ENCODE measurements around the gene KCNK15.

DNA sequence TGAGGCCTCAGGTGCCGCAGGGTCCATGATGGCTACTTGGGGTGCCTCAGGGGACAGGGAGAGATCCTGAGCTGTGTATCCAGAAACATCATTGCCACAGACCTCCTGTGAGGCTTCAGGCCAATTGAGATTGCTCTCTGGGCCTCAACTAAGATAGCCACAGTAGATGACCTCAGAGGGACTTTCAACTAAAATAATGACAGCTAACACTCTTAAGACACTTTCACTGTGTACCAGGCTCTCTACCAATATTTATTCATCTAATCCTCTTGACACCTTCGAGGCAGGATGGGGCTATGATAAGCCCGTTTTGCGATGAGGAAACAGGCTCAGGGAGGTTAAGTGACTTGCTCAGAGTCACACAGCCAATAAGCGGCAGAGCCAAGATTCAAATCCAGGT lies 54.0 kb downstream of the KCNK15 start:
- TF ChIP-seq, protein P1, sequence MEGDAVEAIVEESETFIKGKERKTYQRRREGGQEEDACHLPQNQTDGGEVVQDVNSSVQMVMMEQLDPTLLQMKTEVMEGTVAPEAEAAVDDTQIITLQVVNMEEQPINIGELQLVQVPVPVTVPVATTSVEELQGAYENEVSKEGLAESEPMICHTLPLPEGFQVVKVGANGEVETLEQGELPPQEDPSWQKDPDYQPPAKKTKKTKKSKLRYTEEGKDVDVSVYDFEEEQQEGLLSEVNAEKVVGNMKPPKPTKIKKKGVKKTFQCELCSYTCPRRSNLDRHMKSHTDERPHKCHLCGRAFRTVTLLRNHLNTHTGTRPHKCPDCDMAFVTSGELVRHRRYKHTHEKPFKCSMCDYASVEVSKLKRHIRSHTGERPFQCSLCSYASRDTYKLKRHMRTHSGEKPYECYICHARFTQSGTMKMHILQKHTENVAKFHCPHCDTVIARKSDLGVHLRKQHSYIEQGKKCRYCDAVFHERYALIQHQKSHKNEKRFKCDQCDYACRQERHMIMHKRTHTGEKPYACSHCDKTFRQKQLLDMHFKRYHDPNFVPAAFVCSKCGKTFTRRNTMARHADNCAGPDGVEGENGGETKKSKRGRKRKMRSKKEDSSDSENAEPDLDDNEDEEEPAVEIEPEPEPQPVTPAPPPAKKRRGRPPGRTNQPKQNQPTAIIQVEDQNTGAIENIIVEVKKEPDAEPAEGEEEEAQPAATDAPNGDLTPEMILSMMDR (IDR thresholded peaks at IDR 0.05 in 8 of 11, conservative IDR thresholded peaks at IDR 0.05 in 3 of 11) = no peak
- no peak for TF ChIP-seq POLR2AphosphoS5 (IDR thresholded peaks at IDR 0.05)
